HepG2 (cell line): ENCODE data around the gene TCF7L2. TPM values are rescaled to one million over a fixed set of nuclear protein-coding genes. Genes with fewer than 3 reads are reported as not detected.
A peak's percentile ranks its signal among the peaks of the same experiment; 100 is the strongest.

Experiments
- DNMT3B ChIP-seq: conservative IDR thresholded peaks from 2 replicates; pipeline ENCODE4 v1.6.1; 2016; ENCODE audit warnings: missing biosample characterization, control low read depth
- EP300 ChIP-seq, 3 experiments: sonication (generic) in 1 of 3; formaldehyde crosslinking in 1 of 3; IDR thresholded peaks; 2 replicates each; pipeline versions ENCODE4 v1.5.1 to v1.6.1; 2011 to 2020; ENCODE audit warnings: low read depth in 2 of 3, low read length in 2 of 3, borderline replicate concordance in 1 of 3, improper control_type of control experiment in 1 of 3, mild to moderate bottlenecking in 1 of 3, missing genetic modification reagents in 1 of 3, moderate library complexity in 1 of 3
- ERF ChIP-seq: IDR thresholded peaks from 2 replicates; pipeline ENCODE4 v1.6.1; 2018; ENCODE audit warnings: missing biosample characterization, missing genetic modification reagents
- FUBP1 ChIP-seq: sonication (generic); formaldehyde crosslinking; IDR thresholded peaks from 2 replicates; pipeline ENCODE4 v1.5.1; 2020; ENCODE audit warnings: missing genetic modification reagents, mild to moderate bottlenecking, borderline replicate concordance
- PRDM4 ChIP-seq: sonication (generic); formaldehyde crosslinking; IDR thresholded peaks from 2 replicates; pipeline ENCODE4 v1.9.0; 2021; ENCODE audit warnings: missing genetic modification reagents, borderline replicate concordance
- RXRA ChIP-seq: sonication (generic); formaldehyde crosslinking; IDR thresholded peaks from 2 replicates; pipeline ENCODE4 v1.5.1; 2020; ENCODE audit warnings: missing genetic modification reagents
- SALL2 ChIP-seq: sonication (generic); formaldehyde crosslinking; IDR thresholded peaks from 2 replicates; pipeline ENCODE4 v1.8.1; 2023; ENCODE audit warnings: mild to moderate bottlenecking, missing genetic modification reagents, inconsistent platforms
- SKI ChIP-seq: fragments of 450-650 bp; IDR thresholded peaks from one replicate; pipeline ENCODE4 v1.6.1; 2018; ENCODE audit warnings: mild to moderate bottlenecking; ENCODE audit not compliant: partially characterized antibody
- SMARCC2 ChIP-seq: fragments of 450-650 bp; IDR thresholded peaks from 2 replicates; pipeline ENCODE4 v1.6.1; 2017; ENCODE audit warnings: antibody characterized with exemption, mild to moderate bottlenecking
- SNRNP70 ChIP-seq: fragments of 200-400 bp; formaldehyde crosslinking; IDR thresholded peaks from 2 replicates; pipeline ENCODE4 v1.6.1; 2017; ENCODE audit warnings: mild to moderate bottlenecking, low read depth, low read length, moderate library complexity
- SP140L ChIP-seq: sonication (generic); formaldehyde crosslinking; IDR thresholded peaks from 2 replicates; pipeline ENCODE4 v1.4.0; 2020; ENCODE audit warnings: missing genetic modification reagents, borderline replicate concordance
- TFDP1 ChIP-seq: IDR thresholded peaks from 2 replicates; pipeline ENCODE4 v1.6.1; 2016; ENCODE audit warnings: missing compliant biosample characterization, missing genetic modification reagents, borderline replicate concordance
- TOE1 ChIP-seq: sonication (generic); formaldehyde crosslinking; IDR thresholded peaks from 2 replicates; pipeline ENCODE4 v1.4.0; 2020; ENCODE audit warnings: mild to moderate bottlenecking, missing genetic modification reagents
- U2AF1 ChIP-seq: fragments of 200-400 bp; formaldehyde crosslinking; optimal IDR thresholded peaks from 2 replicates; pipeline ENCODE3; 2017; ENCODE audit warnings: mild to moderate bottlenecking, low read depth, low read length
- U2AF2 ChIP-seq: fragments of 200-400 bp; formaldehyde crosslinking; IDR thresholded peaks from 2 replicates; pipeline ENCODE4 v1.6.1; 2017; ENCODE audit warnings: low read depth, mild to moderate bottlenecking, low read length
- ZBTB3 ChIP-seq: sonication (generic); formaldehyde crosslinking; IDR thresholded peaks from 2 replicates; pipeline ENCODE4 v1.4.0; 2020; ENCODE audit warnings: low read depth, mild to moderate bottlenecking, moderate library complexity, missing genetic modification reagents, borderline replicate concordance
- ZNF24 ChIP-seq: fragments of 450-650 bp; IDR thresholded peaks from 2 replicates; pipeline ENCODE4 v1.6.1; 2017; ENCODE audit warnings: antibody characterized with exemption, mild to moderate bottlenecking
- ZNF30 ChIP-seq: sonication (generic); formaldehyde crosslinking; IDR thresholded peaks from 2 replicates; pipeline ENCODE4 v1.5.0; 2020; ENCODE audit warnings: mild to moderate bottlenecking, missing genetic modification reagents
- ZNF564 ChIP-seq: sonication (generic); formaldehyde crosslinking; IDR thresholded peaks from 2 replicates; pipeline ENCODE4 v1.8.1; 2023; ENCODE audit warnings: mild to moderate bottlenecking, missing genetic modification reagents
- ZNF780A ChIP-seq: sonication (generic); formaldehyde crosslinking; IDR thresholded peaks from 2 replicates; pipeline ENCODE4 v1.8.0; 2022; ENCODE audit warnings: mild to moderate bottlenecking, missing genetic modification reagents, moderate library complexity
- polyA plus RNA-seq, 8 experiments: library from polyadenylated mRNA; depleted of rRNA in 3 of 8; stranded (reverse) in 7 of 8; unstranded in 1 of 8; fragments of >200 nt; fragmentation: Illumina TruSeq in 4 of 8; extraction: Trizol in 4 of 8; gene quantifications; 2 replicates each; pipeline versions ENCODE4 v1.2.1 to v1.2.3, GENCODE V29; 2011 to 2016; ENCODE audit warnings: low read depth in 4 of 8, missing spikeins in 1 of 8, mixed read lengths in 1 of 8; ENCODE audit not compliant: insufficient read depth in 1 of 8
- total RNA-seq, 5 experiments: library from RNA; depleted of rRNA; stranded (reverse); fragments of >200 nt; fragmentation: Illumina TruSeq; extraction: Trizol; gene quantifications; 2 replicates each; pipeline ENCODE4 v1.2.3, GENCODE V29; 2016; ENCODE audit warnings: low read depth in 1 of 5
- TF ChIP-seq, protein P1 (sequence below): sonication (generic); formaldehyde crosslinking; IDR thresholded peaks from 2 replicates; pipeline ENCODE4 v1.5.0; 2020; ENCODE audit warnings: missing genetic modification reagents
- TF ChIP-seq, protein P2 (sequence below), 2 experiments: fragments of 450-650 bp in 1 of 2; sonication (generic) in 1 of 2; formaldehyde crosslinking; IDR thresholded peaks; 2 replicates each; pipeline versions ENCODE4 v1.5.0 to v1.8.0; 2020 to 2022; ENCODE audit warnings: mild to moderate bottlenecking in 1 of 2, missing genetic modification reagents in 1 of 2

TCF7L2 gene
- total and polyA plus RNA-seq, 2 of the 13 experiments (the other 11 are each of a cell fraction or from before 2014, with no cell fraction given), result 3.9 to 13.7 TPM

DNA sequence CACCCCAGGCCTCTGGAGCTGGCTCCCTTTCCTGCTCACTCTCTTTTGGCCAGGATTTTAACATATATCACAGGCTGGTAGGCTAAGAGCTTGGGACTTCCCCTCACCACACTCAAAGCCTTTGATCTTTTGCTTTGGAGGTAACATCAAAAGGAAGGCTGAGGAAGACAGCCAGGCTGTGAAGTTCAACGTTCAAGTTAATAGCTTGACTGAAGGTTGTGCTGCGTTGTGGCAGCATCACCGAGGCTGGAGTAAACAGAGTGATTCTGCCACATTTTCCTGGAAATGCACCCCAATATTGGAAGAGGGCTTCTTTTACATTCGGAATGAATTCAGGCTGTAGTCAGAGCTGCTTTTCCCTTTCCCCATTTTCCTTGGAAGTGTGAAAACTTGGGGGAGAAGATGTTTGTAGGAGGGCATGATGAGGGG lies 57.3 kb downstream of the TCF7L2 start (continued):
- TF ChIP-seq, protein P1, sequence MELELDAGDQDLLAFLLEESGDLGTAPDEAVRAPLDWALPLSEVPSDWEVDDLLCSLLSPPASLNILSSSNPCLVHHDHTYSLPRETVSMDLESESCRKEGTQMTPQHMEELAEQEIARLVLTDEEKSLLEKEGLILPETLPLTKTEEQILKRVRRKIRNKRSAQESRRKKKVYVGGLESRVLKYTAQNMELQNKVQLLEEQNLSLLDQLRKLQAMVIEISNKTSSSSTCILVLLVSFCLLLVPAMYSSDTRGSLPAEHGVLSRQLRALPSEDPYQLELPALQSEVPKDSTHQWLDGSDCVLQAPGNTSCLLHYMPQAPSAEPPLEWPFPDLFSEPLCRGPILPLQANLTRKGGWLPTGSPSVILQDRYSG (CRISPR knock-in tag), result no peak
- peak; percentile 65 to 92; a peak in 3 of 4 replicates for TF ChIP-seq EP300 (IDR thresholded peaks at IDR 0.05; ENCODE audit: low read depth in 2 of 2, low read length in 2 of 2)
- peak; percentile 85 for TF ChIP-seq EP300 (CRISPR knock-in tag; IDR thresholded peaks at IDR 0.05; ENCODE audit: borderline replicate concordance)
- peak; percentile 75 for TF ChIP-seq ERF (CRISPR knock-in tag)
- TF ChIP-seq SNRNP70, result no peak
- TF ChIP-seq ZNF24, result no peak
- TF ChIP-seq U2AF1, result no peak
- peak; percentile 100 for TF ChIP-seq SKI
- no peak for TF ChIP-seq PRDM4 (CRISPR knock-in tag)
- TF ChIP-seq ZNF780A (CRISPR knock-in tag), result 0 out of 2 replicates have a peak, but pooled peaks have one; percentile 19
- no peak for TF ChIP-seq ZNF30 (CRISPR knock-in tag)
- TF ChIP-seq RXRA (CRISPR knock-in tag), result peak; percentile 85; the same call in 1 of the 2 replicates
- TF ChIP-seq TOE1 (CRISPR knock-in tag), result no peak
- no peak for TF ChIP-seq ZBTB3
- no peak; the same call in 1 of the 2 replicates for TF ChIP-seq DNMT3B
- TF ChIP-seq SP140L (CRISPR knock-in tag), result no peak
- no peak for TF ChIP-seq U2AF2
- TF ChIP-seq SALL2 (CRISPR knock-in tag), result no peak
- TF ChIP-seq SMARCC2, result no peak
- TF ChIP-seq, protein P2, sequence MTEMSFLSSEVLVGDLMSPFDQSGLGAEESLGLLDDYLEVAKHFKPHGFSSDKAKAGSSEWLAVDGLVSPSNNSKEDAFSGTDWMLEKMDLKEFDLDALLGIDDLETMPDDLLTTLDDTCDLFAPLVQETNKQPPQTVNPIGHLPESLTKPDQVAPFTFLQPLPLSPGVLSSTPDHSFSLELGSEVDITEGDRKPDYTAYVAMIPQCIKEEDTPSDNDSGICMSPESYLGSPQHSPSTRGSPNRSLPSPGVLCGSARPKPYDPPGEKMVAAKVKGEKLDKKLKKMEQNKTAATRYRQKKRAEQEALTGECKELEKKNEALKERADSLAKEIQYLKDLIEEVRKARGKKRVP (CRISPR knock-in tag; IDR thresholded peaks at IDR 0.05), result 0 out of 4 replicates have a peak, but pooled peaks of 1 of the 2 experiments have one; percentile 20
- TF ChIP-seq TFDP1 (CRISPR knock-in tag), result no peak
- peak; percentile 59; the same call in 1 of the 2 replicates for TF ChIP-seq ZNF564 (CRISPR knock-in tag)
- TF ChIP-seq FUBP1 (CRISPR knock-in tag), result no peak
